Stomach smooth muscle (tissue), 2 donors: ENCODE results near the gene AGPAT3.

Source experiments
- H3K27ac ChIP-seq: one replicate; pipeline ENCODE4 v1.7.0; 2013; ENCODE audit warnings: mild to moderate bottlenecking, low read length, inconsistent platforms
- H3K27me3 ChIP-seq, 2 donors: one replicate each; pipeline ENCODE4 v1.7.0; 2013; ENCODE audit warnings: low read length in 2 of 2; ENCODE audit not compliant: insufficient read depth in 2 of 2, control insufficient read depth in 1 of 2
- H3K36me3 ChIP-seq, 2 donors: one replicate each; pipeline ENCODE4 v1.7.0; 2013; ENCODE audit warnings: low read length in 2 of 2; ENCODE audit not compliant: control insufficient read depth in 2 of 2, insufficient read depth in 2 of 2
- H3K4me1 ChIP-seq: one replicate; pipeline ENCODE4 v1.7.0; 2013; ENCODE audit warnings: low read length; ENCODE audit not compliant: control insufficient read depth, insufficient read depth
- H3K4me3 ChIP-seq, 2 donors: one replicate each; pipeline ENCODE4 v1.7.0; 2013; ENCODE audit warnings: low read length in 2 of 2
- H3K9ac ChIP-seq, 2 donors: one replicate each; pipeline ENCODE4 v1.7.0; 2013; ENCODE audit warnings: low read length in 2 of 2, mild to moderate bottlenecking in 1 of 2
- H3K9me3 ChIP-seq, 2 donors: one replicate each; pipeline ENCODE4 v1.7.0; 2013; ENCODE audit warnings: low read length in 2 of 2; ENCODE audit not compliant: control insufficient read depth in 2 of 2
- donor health status: healthy.
- donor health status: Pancreatic carcinoma.

The AGPAT3 gene

DNA sequence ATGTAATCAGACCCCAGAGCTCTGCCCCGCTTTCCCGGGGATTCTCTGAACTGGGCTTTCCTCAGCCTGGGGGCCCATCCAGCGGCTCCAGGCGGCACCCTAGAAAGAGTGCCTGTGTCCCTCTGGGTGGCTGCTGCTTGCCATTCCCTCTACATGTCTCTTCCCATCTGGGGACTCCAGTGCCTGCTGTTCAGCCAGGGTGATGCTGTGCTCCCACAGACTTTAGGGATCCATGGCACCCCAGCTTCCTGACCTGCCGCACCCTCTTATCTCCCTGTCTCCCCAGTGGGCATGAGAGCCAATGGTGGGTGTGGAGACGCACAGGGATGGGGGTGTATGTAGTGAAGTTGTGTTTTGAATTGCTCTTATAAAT lies 163.2 kb downstream of the AGPAT3 start:
- no peak overlapping the region for H3K27ac ChIP-seq
- no peak overlapping the region for H3K4me3 ChIP-seq
- H3K36me3 ChIP-seq = peaks cover 2 to 8% of the 10 kb centered on the region in 2 donors
- no peaks in the 10 kb centered on the region for H3K27me3 ChIP-seq
- H3K9me3 ChIP-seq = no peaks in the 10 kb centered on the region
- H3K4me1 ChIP-seq = peaks cover 15% of the 10 kb centered on the region
- no peak overlapping the region for H3K9ac ChIP-seq

DNA sequence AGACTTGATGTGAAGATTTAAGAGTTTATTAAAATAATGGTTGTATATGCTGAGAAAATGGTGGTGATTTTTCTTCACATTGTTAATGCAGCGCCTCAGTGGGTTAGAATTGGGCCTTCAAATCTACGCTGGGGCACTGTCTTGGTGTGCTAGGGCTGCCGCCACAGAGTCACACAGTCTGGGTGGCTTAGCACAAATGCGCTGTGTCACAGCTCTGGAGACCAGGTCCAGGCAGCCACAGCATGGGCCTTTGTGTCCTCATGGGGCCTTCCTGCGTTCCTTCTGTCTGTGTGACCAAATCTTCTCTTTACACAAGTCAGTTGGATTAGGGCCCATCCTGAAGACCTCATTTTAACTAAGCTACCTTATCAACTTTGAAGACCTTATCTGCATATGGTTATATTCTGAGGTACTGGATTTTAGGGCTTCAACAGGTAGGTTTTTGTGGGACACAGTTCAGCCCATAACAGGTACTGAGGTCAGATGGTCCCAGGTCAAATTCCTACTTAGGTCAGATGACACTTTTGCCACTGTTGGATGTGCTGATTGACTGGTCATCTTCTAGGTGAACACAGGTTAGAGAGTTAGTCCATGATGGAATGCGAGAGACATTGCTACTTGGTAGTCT lies 164.6 kb downstream of the AGPAT3 start:
- Histone ChIP-seq H3K4me3 (no peak overlapping the region), H3K9me3 (no peaks in the 10 kb centered on the region), H3K27ac (no peak overlapping the region), H3K27me3 (no peaks in the 10 kb centered on the region), H3K4me1 (peaks cover 15% of the 10 kb centered on the region), H3K9ac (no peak overlapping the region), H3K36me3 (peaks cover 5 to 11% of the 10 kb centered on the region in 2 donors)

- Histone ChIP-seq H3K27ac (no peak overlapping the region), H3K36me3 (peaks cover 26 to 28% of the 10 kb centered on the region in 2 donors), H3K4me1 (no peaks in the 10 kb centered on the region)
These were observed 170.2 kb downstream of the AGPAT3 start for GRCh38 chr21:44035244-44035643.

More at GRCh38 chr21:44035244-44035643, 170.2 kb downstream of the AGPAT3 start:
- Histone ChIP-seq H3K9ac (no peak overlapping the region), H3K4me3 (no peak overlapping the region), H3K9me3 (no peaks in the 10 kb centered on the region), H3K27me3 (no peaks in the 10 kb centered on the region)
